IMR-90 (cell line): ENCODE measurements around the gene LRP11. TPM values are rescaled to one million over a fixed set of nuclear protein-coding genes. Genes with fewer than 3 reads are reported as not detected.

Experiments
- ATAC-seq: fragments of 200-7000 bp; cut with Tn5 transposase; 2 replicates; pipeline ENCODE4 v1.9.1; 2020; ENCODE audit warnings: low read depth, mild to moderate bottlenecking, moderate library complexity
- BruUV-seq: library from RNA; stranded (reverse); fragments of 400-500 nt; replicated peaks from 2 replicates; lab custom pipeline; 2021; lab: Mats Ljungman, UMichigan
- CTCF ChIA-PET: fragments of 300-600 bp; formaldehyde crosslinking; extraction: SDS; loops from one replicate; lab custom pipeline; 2021; ENCODE audit warnings: antibody characterized with exemption; lab: Yijun Ruan, JAX
- POLR2A ChIA-PET: fragments of 300-600 bp; sonication (Branson Sonifier 250); formaldehyde crosslinking; loops from one replicate; lab custom pipeline; 2022; ENCODE audit warnings: antibody characterized with exemption; ENCODE audit not compliant: unreplicated experiment; lab: Charles Lee
- DNase-seq: peaks from one replicate; pipeline ENCODE4 v3.0.0; 2013
- H2AFZ ChIP-seq: replicated peaks from 2 replicates; pipeline ENCODE3; 2013; ENCODE audit warnings: low read length, mild to moderate bottlenecking; ENCODE audit not compliant: poor library complexity
- H2AK5ac ChIP-seq: 2 replicates; pipeline ENCODE4 v1.6.1; 2013; ENCODE audit warnings: low read depth, low read length, inconsistent platforms
- H2AK9ac ChIP-seq: replicated peaks from 2 replicates; pipeline ENCODE3; 2013; ENCODE audit warnings: mild to moderate bottlenecking, low read depth, low read length, moderate library complexity; ENCODE audit not compliant: poor library complexity
- H2BK120ac ChIP-seq: 2 replicates; pipeline ENCODE4 v1.6.1; 2013; ENCODE audit warnings: low read depth, low read length, inconsistent platforms
- H2BK15ac ChIP-seq: 3 replicates; pipeline ENCODE4 v1.6.1; 2013; ENCODE audit warnings: low read depth, low read length, inconsistent platforms
- H2BK20ac ChIP-seq: 2 replicates; pipeline ENCODE4 v1.6.1; 2013; ENCODE audit warnings: low read depth, mild to moderate bottlenecking, inconsistent platforms, low read length, moderate library complexity
- H2BK5ac ChIP-seq: 2 replicates; pipeline ENCODE4 v1.6.1; 2013; ENCODE audit warnings: mild to moderate bottlenecking, low read depth, low read length, inconsistent platforms; ENCODE audit not compliant: poor library complexity, severe bottlenecking
- H3K14ac ChIP-seq: replicated peaks from 2 replicates; pipeline ENCODE4 v1.6.1; 2013; ENCODE audit warnings: low read depth, low read length, inconsistent platforms
- H3K18ac ChIP-seq: 2 replicates; pipeline ENCODE4 v1.6.1; 2013; ENCODE audit warnings: low read depth, low read length, control low read depth
- H3K23ac ChIP-seq: 2 replicates; pipeline ENCODE4 v1.6.1; 2013; ENCODE audit warnings: low read depth, low read length, inconsistent platforms
- H3K27ac ChIP-seq: 2 replicates; pipeline ENCODE4 v1.5.1; 2013; ENCODE audit warnings: mild to moderate bottlenecking, control low read depth, low read length; ENCODE audit not compliant: insufficient read depth
- H3K27me3 ChIP-seq: 2 replicates; pipeline ENCODE4 v1.6.1; 2013; ENCODE audit warnings: low read length; ENCODE audit not compliant: control insufficient read depth, insufficient read depth
- H3K36me3 ChIP-seq: 2 replicates; pipeline ENCODE4 v1.6.1; 2013; ENCODE audit warnings: low read length, mixed read lengths; ENCODE audit not compliant: control insufficient read depth, insufficient read depth
- H3K4ac ChIP-seq: 2 replicates; pipeline ENCODE4 v1.6.1; 2013; ENCODE audit warnings: low read depth, low read length, inconsistent platforms
- H3K4me1 ChIP-seq: 2 replicates; pipeline ENCODE4 v1.6.1; 2013; ENCODE audit warnings: low read length, mixed read lengths; ENCODE audit not compliant: control insufficient read depth, insufficient read depth
- H3K4me2 ChIP-seq: 2 replicates; pipeline ENCODE4 v1.6.1; 2013; ENCODE audit warnings: low read depth, mild to moderate bottlenecking, control low read depth, low read length, moderate library complexity
- H3K4me3 ChIP-seq: 2 replicates; pipeline ENCODE4 v1.5.1; 2013; ENCODE audit warnings: low read depth, mild to moderate bottlenecking, control low read depth, low read length, moderate library complexity; ENCODE audit not compliant: insufficient read depth
- H3K56ac ChIP-seq: 2 replicates; pipeline ENCODE4 v1.6.1; 2013; ENCODE audit warnings: low read length, inconsistent platforms; ENCODE audit not compliant: insufficient read depth; ENCODE audit errors: extremely low read depth
- H3K79me1 ChIP-seq, 2 experiments: 2 replicates each; pipeline ENCODE4 v1.6.1; 2013; ENCODE audit warnings: low read length in 2 of 2, inconsistent platforms in 1 of 2, low read depth in 1 of 2
- H3K9ac ChIP-seq: 2 replicates; pipeline ENCODE4 v1.6.1; 2013; ENCODE audit warnings: low read depth, low read length, control low read depth
- H3K9me1 ChIP-seq: 2 replicates; pipeline ENCODE4 v1.6.1; 2013; ENCODE audit warnings: low read length, inconsistent platforms; ENCODE audit not compliant: insufficient read depth
- H3K9me3 ChIP-seq: 2 replicates; pipeline ENCODE4 v1.6.1; 2013; ENCODE audit warnings: low read length; ENCODE audit not compliant: control insufficient read depth, insufficient read depth
- H4K20me1 ChIP-seq: 2 replicates; pipeline ENCODE4 v1.6.1; 2013; ENCODE audit warnings: low read length, inconsistent platforms; ENCODE audit not compliant: insufficient read depth
- H4K5ac ChIP-seq: 2 replicates; pipeline ENCODE4 v1.6.1; 2013; ENCODE audit warnings: mild to moderate bottlenecking, low read depth, low read length, control low read depth
- H4K8ac ChIP-seq, 2 experiments: 2 replicates each; pipeline ENCODE4 v1.6.1; 2013; ENCODE audit warnings: low read depth in 2 of 2, low read length in 2 of 2, control low read depth in 1 of 2, inconsistent platforms in 1 of 2
- H4K91ac ChIP-seq: 2 replicates; pipeline ENCODE4 v1.6.1; 2013; ENCODE audit warnings: low read depth, low read length, inconsistent platforms; ENCODE audit not compliant: insufficient read depth
- BHLHE40 ChIP-seq: fragments of 150-350 bp; IDR thresholded peaks from 2 replicates; pipeline ENCODE4 v1.6.1; 2016; ENCODE audit warnings: mild to moderate bottlenecking, low read depth, low read length
- CEBPB ChIP-seq: IDR thresholded peaks from 2 replicates; pipeline ENCODE4 v1.6.1; 2012; ENCODE audit warnings: low read depth, low read length, improper control_type of control experiment
- CHD1 ChIP-seq: IDR thresholded peaks from 2 replicates; pipeline ENCODE4 v1.6.1; 2012; ENCODE audit warnings: low read depth, low read length, improper control_type of control experiment
- ELK1 ChIP-seq: fragments of 150-350 bp; IDR thresholded peaks from 2 replicates; pipeline ENCODE4 v1.6.1; 2016; ENCODE audit warnings: low read depth, mild to moderate bottlenecking, low read length, moderate library complexity, borderline replicate concordance
- FOS ChIP-seq: fragments of 150-350 bp; IDR thresholded peaks from 2 replicates; pipeline ENCODE4 v1.6.1; 2016; ENCODE audit warnings: low read depth, low read length
- MAFK ChIP-seq: IDR thresholded peaks from 2 replicates; pipeline ENCODE4 v1.6.1; 2012; ENCODE audit warnings: low read depth, low read length, improper control_type of control experiment
- MAZ ChIP-seq: IDR thresholded peaks from 2 replicates; pipeline ENCODE4 v1.6.1; 2012; ENCODE audit warnings: low read depth, mild to moderate bottlenecking, low read length, improper control_type of control experiment, moderate library complexity, borderline replicate concordance
- MXI1 ChIP-seq: IDR thresholded peaks from 2 replicates; pipeline ENCODE4 v1.6.1; 2012; ENCODE audit warnings: low read depth, mild to moderate bottlenecking, low read length, moderate library complexity, borderline replicate concordance
- NFE2L2 ChIP-seq: fragments of 150-350 bp; IDR thresholded peaks from 2 replicates; pipeline ENCODE4 v1.6.1; 2016; ENCODE audit warnings: low read depth, mild to moderate bottlenecking, low read length
- POLR2A ChIP-seq: IDR thresholded peaks from 2 replicates; pipeline ENCODE4 v1.6.1; 2012; ENCODE audit warnings: mild to moderate bottlenecking, low read depth, low read length
- RAD21 ChIP-seq: IDR thresholded peaks from 2 replicates; pipeline ENCODE4 v1.6.1; 2012; ENCODE audit warnings: low read length, improper control_type of control experiment
- RCOR1 ChIP-seq: IDR thresholded peaks from 2 replicates; pipeline ENCODE4 v1.6.1; 2012; ENCODE audit warnings: mild to moderate bottlenecking, low read length, improper control_type of control experiment; ENCODE audit not compliant: insufficient replicate concordance
- RFX5 ChIP-seq: IDR thresholded peaks from 2 replicates; pipeline ENCODE4 v1.8.0; 2012; ENCODE audit warnings: low read depth, mild to moderate bottlenecking, low read length, moderate library complexity
- SMC3 ChIP-seq: fragments of 150-350 bp; IDR thresholded peaks from 2 replicates; pipeline ENCODE4 v1.6.1; 2016; ENCODE audit warnings: low read depth, mild to moderate bottlenecking, antibody characterized with exemption, low read length, moderate library complexity
- WGBS, 2 experiments: methylation state at CpG; one replicate each; pipeline versions ENCODE4 v1.1.5 to v1.1.7; 2013; ENCODE audit warnings: missing lambda C conversion rate in 2 of 2; ENCODE audit not compliant: insufficient read length in 1 of 2; ENCODE audit errors: extremely low coverage in 2 of 2; 5-methylcytosine and 5-hydroxymethylcytosine counted together
- dilution Hi-C: fragments of 300-500 bp; cut with HindIII; formaldehyde crosslinking; loops from one replicate; pipeline ENCODE4 v1.14.3; 2018; ENCODE audit warnings: low sequenced_read_pairs; ENCODE audit not compliant: unreplicated experiment
- in situ Hi-C: fragments of 300-500 bp; cut with MboI; formaldehyde crosslinking; loops from 3 replicates; pipeline ENCODE4 v1.14.3; 2019; ENCODE audit warnings: low sequenced_read_pairs, inconsistent platforms, mixed read lengths
- intact Hi-C: fragments of 100-400 bp; cut with micrococcal nuclease; formaldehyde crosslinking; loops from 2 replicates; pipeline ENCODE4 v1.10.0; 2022
- polyA plus RNA-seq, 3 experiments: library from polyadenylated mRNA; depleted of rRNA; stranded (reverse); fragments of >200 nt; gene quantifications; 2 replicates each; pipeline ENCODE4 v1.2.3, GENCODE V29; 2012; ENCODE audit warnings: low replicate concordance in 1 of 3
- total RNA-seq: library from RNA; depleted of rRNA; stranded (reverse); fragments of >200 nt; gene quantifications from 2 replicates; pipeline ENCODE4 v1.2.3, GENCODE V29; 2012
- TF ChIP-seq, protein P1 (sequence below): conservative IDR thresholded peaks from 2 replicates; pipeline ENCODE4 v1.5.1; 2012; ENCODE audit warnings: mild to moderate bottlenecking, low read depth, low read length, improper control_type of control experiment
- TF ChIP-seq, protein P2 (sequence below): fragments of 150-350 bp; IDR thresholded peaks from 2 replicates; pipeline ENCODE4 v1.6.1; 2017; ENCODE audit warnings: mild to moderate bottlenecking, antibody characterized with exemption, low read length, low read depth

LRP11 gene
- total and polyA plus RNA-seq, 2 of the 4 experiments (the other 2 are of a cell fraction) = 48.8 to 63.8 TPM

DNA sequence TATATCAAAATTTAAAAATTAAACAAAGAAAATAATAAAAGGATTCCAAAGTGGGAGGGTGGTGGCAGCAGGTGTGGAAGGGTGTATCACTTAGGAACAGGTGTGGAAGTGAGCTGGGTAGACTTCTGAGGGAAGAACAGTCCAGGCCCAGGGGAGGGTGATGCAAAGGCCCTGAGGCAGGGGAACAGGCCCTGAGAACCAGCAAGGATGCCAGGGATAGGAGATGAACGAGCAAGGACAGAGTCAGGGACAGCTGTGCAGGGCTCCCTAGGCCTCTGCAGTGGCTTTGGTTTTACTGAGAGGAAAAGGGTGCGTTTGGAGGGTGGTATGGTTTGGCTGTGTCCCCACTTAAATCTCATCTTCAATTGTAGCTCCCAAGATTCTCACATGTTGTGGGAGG is 43.2 kb upstream of the LRP11 start:
- H2AK9ac ChIP-seq = no peak overlapping the region
- DNase-seq (no peak), ATAC-seq (no peak)
- H3K4me2 ChIP-seq = no peak overlapping the region
- H3K18ac ChIP-seq = no peak overlapping the region
- H3K36me3 ChIP-seq = no peaks in the 10 kb centered on the region
- no peak overlapping the region for H3K14ac ChIP-seq
- H3K9ac ChIP-seq = no peak overlapping the region
- H3K4me1 ChIP-seq = no peaks in the 10 kb centered on the region
- TF ChIP-seq RFX5 (no peak), RCOR1 (no peak), ELK1 (no peak), CEBPB (no peak), BHLHE40 (no peak), POLR2A (no peak), MAZ (no peak), FOS (no peak), SMC3 (no peak), RAD21 (no peak), MAFK (no peak), NFE2L2 (no peak), MXI1 (no peak), CHD1 (no peak)
- TF ChIP-seq, protein P1, sequence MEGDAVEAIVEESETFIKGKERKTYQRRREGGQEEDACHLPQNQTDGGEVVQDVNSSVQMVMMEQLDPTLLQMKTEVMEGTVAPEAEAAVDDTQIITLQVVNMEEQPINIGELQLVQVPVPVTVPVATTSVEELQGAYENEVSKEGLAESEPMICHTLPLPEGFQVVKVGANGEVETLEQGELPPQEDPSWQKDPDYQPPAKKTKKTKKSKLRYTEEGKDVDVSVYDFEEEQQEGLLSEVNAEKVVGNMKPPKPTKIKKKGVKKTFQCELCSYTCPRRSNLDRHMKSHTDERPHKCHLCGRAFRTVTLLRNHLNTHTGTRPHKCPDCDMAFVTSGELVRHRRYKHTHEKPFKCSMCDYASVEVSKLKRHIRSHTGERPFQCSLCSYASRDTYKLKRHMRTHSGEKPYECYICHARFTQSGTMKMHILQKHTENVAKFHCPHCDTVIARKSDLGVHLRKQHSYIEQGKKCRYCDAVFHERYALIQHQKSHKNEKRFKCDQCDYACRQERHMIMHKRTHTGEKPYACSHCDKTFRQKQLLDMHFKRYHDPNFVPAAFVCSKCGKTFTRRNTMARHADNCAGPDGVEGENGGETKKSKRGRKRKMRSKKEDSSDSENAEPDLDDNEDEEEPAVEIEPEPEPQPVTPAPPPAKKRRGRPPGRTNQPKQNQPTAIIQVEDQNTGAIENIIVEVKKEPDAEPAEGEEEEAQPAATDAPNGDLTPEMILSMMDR = no peak
- TF ChIP-seq, protein P2, sequence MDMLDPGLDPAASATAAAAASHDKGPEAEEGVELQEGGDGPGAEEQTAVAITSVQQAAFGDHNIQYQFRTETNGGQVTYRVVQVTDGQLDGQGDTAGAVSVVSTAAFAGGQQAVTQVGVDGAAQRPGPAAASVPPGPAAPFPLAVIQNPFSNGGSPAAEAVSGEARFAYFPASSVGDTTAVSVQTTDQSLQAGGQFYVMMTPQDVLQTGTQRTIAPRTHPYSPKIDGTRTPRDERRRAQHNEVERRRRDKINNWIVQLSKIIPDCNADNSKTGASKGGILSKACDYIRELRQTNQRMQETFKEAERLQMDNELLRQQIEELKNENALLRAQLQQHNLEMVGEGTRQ = no peak
- ChIA-PET CTCF (no interaction called here), POLR2A (no interaction called here)
- H3K4ac ChIP-seq = no peak overlapping the region
- in situ Hi-C loops (no loop called here), intact Hi-C loops (no loop called here), dilution Hi-C loops (no loop called here)
- H4K20me1 ChIP-seq = no peaks in the 10 kb centered on the region
- H2BK20ac ChIP-seq = no peak overlapping the region
- H2AFZ ChIP-seq = no peak overlapping the region
- BruUV-seq = no TSS peak
- no peak overlapping the region for H2AK5ac ChIP-seq
- no peak overlapping the region for H4K5ac ChIP-seq
- no peak overlapping the region for H2BK15ac ChIP-seq
- no peak overlapping the region for H3K27ac ChIP-seq
- no peaks in the 10 kb centered on the region for H3K9me1 ChIP-seq
- no peak overlapping the region for H3K23ac ChIP-seq
- H3K9me3 ChIP-seq = peaks cover 12% of the 10 kb centered on the region
- no CpG with 5 or more reads among the region's 2 CpGs for WGBS, 2 experiments
- peaks cover 14% of the 10 kb centered on the region for H3K27me3 ChIP-seq
- H4K91ac ChIP-seq = no peak overlapping the region
- no peak overlapping the region for H3K4me3 ChIP-seq
- H4K8ac ChIP-seq = no peak overlapping the region
- no peaks in the 10 kb centered on the region for H3K79me1 ChIP-seq
- H3K56ac ChIP-seq = no peak overlapping the region
- no peak overlapping the region for H2BK5ac ChIP-seq
- no peak overlapping the region for H2BK120ac ChIP-seq
